ENCODE data around the gene HS1BP3. TPM values are rescaled to one million over a fixed set of nuclear protein-coding genes. Genes with fewer than 3 reads are reported as not detected.
A peak's percentile ranks its signal among the peaks of the same experiment; 100 is the strongest.

HS1BP3 gene
- total RNA-seq, 1 donor from 2014 or later = 14.4 TPM

DNA sequence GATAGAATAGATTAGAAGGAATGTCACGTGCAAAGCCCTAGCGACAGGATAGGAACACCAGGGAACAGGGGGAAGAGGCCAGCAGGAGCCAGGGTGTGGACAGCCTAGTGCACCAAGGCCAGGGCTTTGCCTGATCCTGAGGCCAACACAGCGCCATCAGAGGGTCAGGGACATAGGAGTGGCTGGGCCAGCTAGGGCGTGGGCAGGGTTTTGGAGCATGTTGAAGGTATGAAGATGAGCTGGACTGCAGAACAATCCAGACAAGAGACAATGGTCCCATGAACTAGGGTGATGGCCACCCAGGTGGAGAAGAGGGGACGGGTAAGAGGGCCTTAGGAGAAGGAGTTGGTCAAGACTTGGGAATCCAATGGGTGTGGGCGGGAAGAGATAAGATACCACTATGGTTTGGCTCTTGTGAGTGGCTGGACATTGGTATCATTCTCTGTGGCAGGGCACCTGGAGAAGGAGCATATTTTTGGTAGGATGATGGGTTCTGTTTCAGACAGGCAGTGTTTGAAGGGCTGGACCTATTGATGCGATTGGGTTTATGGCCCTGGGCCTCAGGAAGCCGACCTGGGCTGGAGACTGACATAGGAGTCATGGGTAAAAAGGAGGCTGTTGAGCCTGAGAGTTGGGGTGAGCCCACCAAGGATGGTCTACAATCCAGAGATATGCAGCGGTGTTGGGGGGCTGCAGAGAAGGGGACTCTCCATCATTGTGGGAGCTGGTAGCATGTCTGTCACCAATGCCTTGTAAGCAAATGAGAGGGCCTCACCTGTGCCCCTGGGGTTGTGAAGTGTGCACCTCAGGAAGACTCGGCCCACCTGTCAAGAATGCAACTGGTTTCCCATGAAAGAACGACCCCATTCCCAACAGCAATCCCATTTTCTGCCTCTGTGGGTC is 2.0 kb upstream of the HS1BP3 start:
- no peak for DNase-seq (ENCODE audit: low read depth)
- TF ChIP-seq, protein P1, sequence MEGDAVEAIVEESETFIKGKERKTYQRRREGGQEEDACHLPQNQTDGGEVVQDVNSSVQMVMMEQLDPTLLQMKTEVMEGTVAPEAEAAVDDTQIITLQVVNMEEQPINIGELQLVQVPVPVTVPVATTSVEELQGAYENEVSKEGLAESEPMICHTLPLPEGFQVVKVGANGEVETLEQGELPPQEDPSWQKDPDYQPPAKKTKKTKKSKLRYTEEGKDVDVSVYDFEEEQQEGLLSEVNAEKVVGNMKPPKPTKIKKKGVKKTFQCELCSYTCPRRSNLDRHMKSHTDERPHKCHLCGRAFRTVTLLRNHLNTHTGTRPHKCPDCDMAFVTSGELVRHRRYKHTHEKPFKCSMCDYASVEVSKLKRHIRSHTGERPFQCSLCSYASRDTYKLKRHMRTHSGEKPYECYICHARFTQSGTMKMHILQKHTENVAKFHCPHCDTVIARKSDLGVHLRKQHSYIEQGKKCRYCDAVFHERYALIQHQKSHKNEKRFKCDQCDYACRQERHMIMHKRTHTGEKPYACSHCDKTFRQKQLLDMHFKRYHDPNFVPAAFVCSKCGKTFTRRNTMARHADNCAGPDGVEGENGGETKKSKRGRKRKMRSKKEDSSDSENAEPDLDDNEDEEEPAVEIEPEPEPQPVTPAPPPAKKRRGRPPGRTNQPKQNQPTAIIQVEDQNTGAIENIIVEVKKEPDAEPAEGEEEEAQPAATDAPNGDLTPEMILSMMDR (conservative IDR thresholded peaks at IDR 0.05; ENCODE audit: low read depth, low read length) = no peak
- no peak overlapping the region for H3K4me3 ChIP-seq (ENCODE audit: low read depth, low read length)

DNA sequence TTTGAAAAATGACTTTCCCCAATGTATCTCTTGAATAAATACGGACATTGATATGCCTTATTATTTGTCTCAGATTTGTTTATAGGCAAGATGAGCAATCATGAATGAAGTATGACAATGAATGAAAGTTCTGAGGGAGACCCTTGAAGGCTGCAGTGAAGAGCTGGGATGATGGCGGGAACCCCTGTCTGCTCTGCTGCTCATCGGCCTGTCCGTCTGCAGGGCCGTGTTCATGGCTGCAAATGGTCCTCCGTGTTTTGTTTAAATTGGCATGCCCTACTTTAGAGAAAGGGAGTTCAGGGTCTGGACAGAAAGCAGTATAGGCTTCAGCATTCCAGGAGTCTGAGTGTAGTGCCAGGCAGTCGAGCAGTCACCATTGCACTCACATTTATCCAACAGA is 1.2 kb upstream of the HS1BP3 start:
- TF ChIP-seq, protein P1 (conservative IDR thresholded peaks at IDR 0.05; ENCODE audit: low read depth, low read length) = no peak
- H3K4me3 ChIP-seq (ENCODE audit: low read depth, low read length) = no peak overlapping the region
- no peak for DNase-seq (ENCODE audit: low read depth)

DNA sequence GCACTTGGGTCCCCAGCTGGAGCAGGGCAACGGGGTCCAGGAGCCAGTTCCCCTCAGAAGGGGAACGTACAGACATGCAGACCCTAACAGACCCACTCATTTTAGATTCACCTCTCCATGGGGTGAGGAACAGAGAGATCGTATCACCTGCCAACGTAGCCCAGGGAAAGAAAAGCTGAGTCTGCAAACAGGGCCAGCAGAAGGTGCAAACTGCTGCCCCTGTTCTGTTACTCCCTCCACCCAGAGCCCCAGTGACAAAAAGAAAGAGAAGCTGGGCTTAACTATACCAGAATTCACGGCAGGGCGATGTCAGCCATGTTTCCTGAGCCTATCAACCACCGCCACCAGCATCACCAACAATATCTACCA is 817 bp upstream of the HS1BP3 start:
- DNase-seq (ENCODE audit: low read depth) = no peak
- TF ChIP-seq, protein P1 (conservative IDR thresholded peaks at IDR 0.05; ENCODE audit: low read depth, low read length) = no peak
- H3K4me3 ChIP-seq (ENCODE audit: low read depth, low read length) = peak overlapping the region; percentile 95

DNA sequence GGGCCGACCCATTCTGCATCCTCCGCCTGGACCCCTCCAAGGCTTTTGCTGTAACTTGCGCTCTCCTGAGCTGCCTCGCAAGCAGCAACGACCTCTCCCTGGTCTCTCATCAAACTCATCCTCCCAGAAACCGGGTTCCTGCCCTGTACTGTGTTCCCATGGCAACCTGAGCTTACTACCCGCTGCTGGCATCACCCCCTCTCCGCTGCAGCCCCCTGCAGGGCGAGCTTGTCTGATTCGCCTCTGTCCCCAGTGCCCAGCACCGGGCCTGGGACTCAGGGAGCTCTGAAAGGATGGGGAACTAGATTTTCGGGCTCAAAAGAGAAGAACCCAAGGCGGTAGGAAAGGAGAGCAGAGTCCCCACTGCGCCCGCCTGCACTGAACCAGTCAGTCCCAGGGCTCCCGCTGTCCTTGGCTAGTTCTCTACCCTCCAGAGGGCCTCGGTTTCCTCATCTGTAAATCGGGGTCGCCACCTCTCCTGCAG is 463 bp downstream of the HS1BP3 start:
- peak overlapping the region; percentile 95 for H3K4me3 ChIP-seq (ENCODE audit: low read depth, low read length)
- TF ChIP-seq, protein P1 (conservative IDR thresholded peaks at IDR 0.05; ENCODE audit: low read depth, low read length) = peak; percentile 7
- no peak for DNase-seq (ENCODE audit: low read depth)

DNA sequence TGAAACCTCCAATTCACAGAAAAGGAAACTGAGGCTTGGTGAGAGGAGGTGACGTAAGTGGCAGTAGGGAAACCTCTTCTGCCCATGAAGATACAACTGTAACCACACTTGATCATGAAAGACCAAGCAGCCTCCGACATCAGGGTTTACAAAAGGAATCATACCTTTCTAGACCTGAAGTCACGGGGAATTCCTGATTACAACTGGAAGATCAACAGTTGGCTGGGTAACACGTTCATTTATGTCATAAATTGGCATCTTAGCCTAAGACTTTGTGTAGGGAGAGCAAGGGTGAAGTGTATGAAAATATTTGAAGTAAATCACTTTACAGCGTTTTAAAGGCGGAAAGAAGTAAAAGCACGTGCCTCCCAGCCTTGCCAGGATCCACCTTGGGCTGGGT is 922 bp downstream of the HS1BP3 start:
- H3K4me3 ChIP-seq (ENCODE audit: low read depth, low read length) = peak overlapping the region; percentile 95
- DNase-seq (ENCODE audit: low read depth) = no peak
- TF ChIP-seq, protein P1 (conservative IDR thresholded peaks at IDR 0.05; ENCODE audit: low read depth, low read length) = no peak

DNA sequence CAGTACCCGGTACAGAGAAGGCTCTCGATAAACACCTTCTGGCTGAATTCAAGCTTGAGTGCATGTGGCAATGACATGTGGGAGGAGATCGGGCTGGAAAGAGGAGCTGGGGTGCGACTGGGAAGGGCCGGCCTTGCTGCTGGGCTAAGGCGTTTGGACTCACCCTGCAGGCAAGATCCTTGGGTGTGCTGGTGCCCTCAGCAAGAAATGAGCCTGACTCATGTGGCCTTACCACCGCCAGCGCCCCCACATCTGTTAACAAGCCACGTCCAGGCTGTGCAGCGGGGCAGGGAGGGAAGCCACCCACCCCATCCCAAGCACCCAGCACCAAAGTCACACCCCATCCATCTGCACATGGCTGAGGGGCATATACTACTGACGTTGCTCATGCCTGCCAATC is 1.3 kb downstream of the HS1BP3 start:
- TF ChIP-seq, protein P1 (conservative IDR thresholded peaks at IDR 0.05; ENCODE audit: low read depth, low read length) = no peak
- no peak for DNase-seq (ENCODE audit: low read depth)
- H3K4me3 ChIP-seq (ENCODE audit: low read depth, low read length) = peak overlapping the region; percentile 95

DNA sequence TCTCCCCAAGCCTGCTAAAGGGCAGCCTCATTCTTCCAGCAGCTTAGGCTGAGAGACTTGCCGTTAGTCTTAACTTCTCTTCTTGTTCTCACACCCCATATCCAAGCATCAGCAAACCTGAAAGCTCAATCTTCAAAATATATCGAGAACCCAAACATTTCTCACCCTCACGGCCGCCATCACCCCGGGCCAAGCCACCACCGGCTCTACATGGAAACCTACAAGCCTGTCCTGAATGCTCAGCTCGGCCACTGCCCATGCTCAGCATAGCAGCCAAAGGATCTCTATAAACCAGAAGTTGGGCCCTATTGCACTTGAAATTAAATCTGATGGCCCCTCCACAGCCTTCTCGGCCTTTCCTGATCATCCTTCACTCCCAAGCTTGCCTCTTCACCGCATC is 2.1 kb downstream of the HS1BP3 start:
- TF ChIP-seq, protein P1 (conservative IDR thresholded peaks at IDR 0.05; ENCODE audit: low read depth, low read length) = no peak
- no peak overlapping the region for H3K4me3 ChIP-seq (ENCODE audit: low read depth, low read length)
- DNase-seq (ENCODE audit: low read depth) = no peak
